Right ventricle myocardium superior (tissue), 1 donor: ENCODE measurements around the gene CHRNA7. TPM values are rescaled to one million over a fixed set of nuclear protein-coding genes. Genes with fewer than 3 reads are reported as not detected.
A peak's percentile ranks its signal among the peaks of the same experiment; 100 is the strongest.

ENCODE experiments used
- ATAC-seq: fragments of 200-7000 bp; cut with Tn5 transposase; one replicate; pipeline ENCODE4 v1.9.1; 2020; ENCODE audit warnings: mild to moderate bottlenecking; ENCODE audit not compliant: poor library complexity
- DNase-seq: peaks from one replicate; pipeline ENCODE4 v3.0.0-alpha.2; 2020
- intact Hi-C: fragments of 100-400 bp; cut with DNase I; formaldehyde crosslinking; loops from one replicate; pipeline ENCODE4 v1.11.2; 2022
- long read RNA-seq: library from polyadenylated mRNA; unstranded; transcript quantifications from one replicate; pipeline ENCODE4 v2.0.0, GENCODE V29; 2021
- total RNA-seq: library from RNA; stranded (reverse); fragmentation: NEBNext Ultra II Directional; extraction: Animal tissue kit (Norgen Biotek cat#: 25700); gene quantifications from one replicate; pipeline ENCODE4 v1.2.1, GENCODE V29; 2021
- donor health status: DM: no; HTN: yes; CAD: no; lungs with severe emphysema.

The CHRNA7 gene
- 1.3 TPM for total RNA-seq
- long read RNA-seq, full-length matches to known transcripts = 1 of 2 reads
- long read RNA-seq, partial matches to known transcripts = 0 of 2 reads
- long read RNA-seq, other reads (novel, unspliced or antisense) = 1 of 2 reads

GRCh38 chr15:32029862-32030781 lies at the start of gene CHRNA7:
Gene CHRNA7, plus strand, starts transcription at chr15:32030515. Its CDS starts 80 bp downstream, at chr15:32030595.
- ATAC-seq (peak; percentile 94), DNase-seq (peak; percentile 71)
- intact Hi-C loops = no loop called here

GRCh38 chr15:31985607-31986006 lies 44.7 kb upstream of the CHRNA7 start:
- DNase-seq (no peak), ATAC-seq (no peak)
- intact Hi-C loops = no loop called here

GRCh38 chr15:31993062-31993461 lies 37.3 kb upstream of the CHRNA7 start:
- DNase-seq (no peak), ATAC-seq (no peak)
- intact Hi-C loops = no loop called here

GRCh38 chr15:31997711-31998110 lies 32.6 kb upstream of the CHRNA7 start:
- ATAC-seq (no peak), DNase-seq (no peak)

GRCh38 chr15:32003558-32003957 lies 26.8 kb upstream of the CHRNA7 start:
- no peak for DNase-seq
- ATAC-seq = no peak
- intact Hi-C loops = no loop called here

More at GRCh38 chr15:31997711-31998110, 32.6 kb upstream of the CHRNA7 start:
- intact Hi-C loops = no loop called here

- intact Hi-C loops = no loop called here
- no peak for ATAC-seq
- no peak for DNase-seq
Observed at GRCh38 chr15:32004249-32004648, 26.1 kb upstream of the CHRNA7 start.

GRCh38 chr15:32007355-32007960 lies 22.9 kb upstream of the CHRNA7 start:
- no peak for DNase-seq
- intact Hi-C loops = no loop called here
- no peak for ATAC-seq

GRCh38 chr15:32014953-32015352 lies 15.4 kb upstream of the CHRNA7 start:
- no peak for ATAC-seq
- intact Hi-C loops = no loop called here
- DNase-seq = no peak

GRCh38 chr15:32020156-32020555 lies 10.2 kb upstream of the CHRNA7 start:
- no peak for ATAC-seq
- intact Hi-C loops = no loop called here
- no peak for DNase-seq

- ATAC-seq (no peak), DNase-seq (no peak)
- intact Hi-C loops = no loop called here
Observed at GRCh38 chr15:32028921-32029320, 1.4 kb upstream of the CHRNA7 start.

GRCh38 chr15:32029409-32029861 lies 880 bp upstream of the CHRNA7 start:
- intact Hi-C loops = no loop called here
- ATAC-seq (peak; percentile 73), DNase-seq (peak; percentile 45)

GRCh38 chr15:32030795-32031194 lies 480 bp downstream of the CHRNA7 start:
- ATAC-seq (peak; percentile 5), DNase-seq (no peak)
- intact Hi-C loops = no loop called here

GRCh38 chr15:32033186-32033890 lies 3.0 kb downstream of the CHRNA7 start:
- intact Hi-C loops = no loop called here
- DNase-seq (no peak), ATAC-seq (no peak)

GRCh38 chr15:32034106-32034505 lies 3.8 kb downstream of the CHRNA7 start:
- ATAC-seq = no peak
- DNase-seq = no peak
- intact Hi-C loops = no loop called here

- DNase-seq = no peak
- no peak for ATAC-seq
- intact Hi-C loops = no loop called here
Observed at GRCh38 chr15:32035285-32035684, 5.0 kb downstream of the CHRNA7 start.

GRCh38 chr15:32036971-32037370 lies 6.7 kb downstream of the CHRNA7 start:
- ATAC-seq = no peak
- DNase-seq = no peak
- intact Hi-C loops = no loop called here

GRCh38 chr15:32041294-32041693 lies 11.0 kb downstream of the CHRNA7 start:
- ATAC-seq (no peak), DNase-seq (no peak)
- intact Hi-C loops = no loop called here

GRCh38 chr15:32042269-32042972 lies 12.1 kb downstream of the CHRNA7 start:
- DNase-seq (no peak), ATAC-seq (no peak)
- intact Hi-C loops = no loop called here

GRCh38 chr15:32053719-32054118 lies 23.4 kb downstream of the CHRNA7 start:
- no peak for DNase-seq
- ATAC-seq = no peak
- intact Hi-C loops = no loop called here
